ENCODE measurements around the gene TOP1. TPM values are rescaled to one million over a fixed set of nuclear protein-coding genes. Genes with fewer than 3 reads are reported as not detected.
A peak's percentile ranks its signal among the peaks of the same experiment; 100 is the strongest.
"Not testable (repeated sequence)": the region's sequence is repeated elsewhere in the genome, so short reads cannot be mapped to it uniquely, and the experiment has no call there.

The TOP1 gene
- total RNA-seq, 1 donor from 2014 or later, result 117 TPM

- Mint-ChIP-seq H3K4me3 (no peak overlapping the region), H3K9me3 (no peaks in the 10 kb centered on the region), H3K4me1 (peaks cover 7% of the 10 kb centered on the region), H3K27ac (no peak overlapping the region), H3K36me3 (ENCODE audit: low read depth) (no peaks in the 10 kb centered on the region), H3K27me3 (no peaks in the 10 kb centered on the region)
- DNase-seq, result no peak
- intact Hi-C loops (cut with micrococcal nuclease), result no loop called here
Observed at GRCh38 chr20:40996326-40996725, 32.3 kb upstream of the TOP1 start.

- peaks cover 2% of the 10 kb centered on the region for H3K4me1 Mint-ChIP-seq
- no peak overlapping the region for H3K27ac Mint-ChIP-seq
- no peaks in the 10 kb centered on the region for H3K9me3 Mint-ChIP-seq
- H3K4me3 Mint-ChIP-seq, result no peak overlapping the region
- intact Hi-C loops (cut with micrococcal nuclease), result no loop called here
- H3K27me3 Mint-ChIP-seq, result no peaks in the 10 kb centered on the region
- H3K36me3 Mint-ChIP-seq (ENCODE audit: low read depth), result no peaks in the 10 kb centered on the region
- DNase-seq, result no peak
Observed at GRCh38 chr20:40997116-40997515, 31.5 kb upstream of the TOP1 start.

DNA sequence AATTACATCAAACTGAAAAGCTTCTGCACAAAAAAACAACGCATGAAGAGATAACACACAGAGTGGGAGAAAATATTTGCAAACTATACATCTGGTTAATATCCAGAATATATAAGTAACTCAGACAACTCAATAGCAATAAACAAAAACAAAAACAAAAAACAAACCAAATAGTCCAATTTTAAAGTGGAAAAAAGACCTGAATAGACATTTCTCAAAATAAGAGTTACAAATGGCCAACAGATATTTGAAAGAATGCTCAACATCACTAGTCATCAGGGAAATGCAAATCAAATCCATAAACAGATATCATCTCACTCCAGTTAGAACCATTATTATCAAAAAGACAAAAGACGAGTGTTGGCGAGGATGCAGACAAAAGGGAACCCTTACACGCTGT lies 28.8 kb upstream of the TOP1 start:
- intact Hi-C loops (cut with micrococcal nuclease), result loop anchor here (10.0 kb wide), 1 partner anchor 445 kb away; no protein-coding TSS in a partner anchor
- no peaks in the 10 kb centered on the region for H3K27me3 Mint-ChIP-seq
- no peak overlapping the region for H3K27ac Mint-ChIP-seq
- peaks cover 2% of the 10 kb centered on the region for H3K36me3 Mint-ChIP-seq (ENCODE audit: low read depth)
- peaks cover 24% of the 10 kb centered on the region for H3K4me1 Mint-ChIP-seq
- no peak for DNase-seq
- no peak overlapping the region for H3K4me3 Mint-ChIP-seq
- H3K9me3 Mint-ChIP-seq, result no peaks in the 10 kb centered on the region

- Mint-ChIP-seq H3K4me3 (no peak overlapping the region), H3K27ac (no peak overlapping the region), H3K27me3 (no peaks in the 10 kb centered on the region), H3K4me1 (peaks cover 32% of the 10 kb centered on the region), H3K36me3 (ENCODE audit: low read depth) (peaks cover 2% of the 10 kb centered on the region), H3K9me3 (no peaks in the 10 kb centered on the region)
- intact Hi-C loops (cut with micrococcal nuclease), result loop anchor here (10.0 kb wide), 1 partner anchor 444 kb away; no protein-coding TSS in a partner anchor
- no peak for DNase-seq
Observed at GRCh38 chr20:41000628-41001027, 28.0 kb upstream of the TOP1 start.

GRCh38 chr20:41001497-41001896 lies 27.1 kb upstream of the TOP1 start:
- intact Hi-C loops (cut with micrococcal nuclease), result loop anchor here (10.0 kb wide), 1 partner anchor 443 kb away; no protein-coding TSS in a partner anchor
- Mint-ChIP-seq H3K4me3 (no peak overlapping the region), H3K27ac (no peak overlapping the region), H3K4me1 (peaks cover 36% of the 10 kb centered on the region), H3K36me3 (ENCODE audit: low read depth) (peaks cover 2% of the 10 kb centered on the region), H3K9me3 (no peaks in the 10 kb centered on the region), H3K27me3 (no peaks in the 10 kb centered on the region)
- DNase-seq, result no peak

- no peaks in the 10 kb centered on the region for H3K9me3 Mint-ChIP-seq
- DNase-seq, result no peak
- H3K27ac Mint-ChIP-seq, result peak overlapping the region; percentile 95
- intact Hi-C loops (cut with micrococcal nuclease), result loop anchor here (1.0 to 10.0 kb wide), 3 partner anchors 26 to 442 kb away; partner anchors contain the start of gene TOP1
- H3K27me3 Mint-ChIP-seq, result no peaks in the 10 kb centered on the region
- peak overlapping the region; percentile 72 for H3K4me3 Mint-ChIP-seq
- H3K36me3 Mint-ChIP-seq (ENCODE audit: low read depth), result peaks cover 4% of the 10 kb centered on the region
- peaks cover 39% of the 10 kb centered on the region for H3K4me1 Mint-ChIP-seq
Observed at GRCh38 chr20:41002842-41003142, 25.8 kb upstream of the TOP1 start.

GRCh38 chr20:41003143-41003935 lies 25.3 kb upstream of the TOP1 start:
- Mint-ChIP-seq H3K27ac (peak overlapping the region; percentile 95), H3K9me3 (no peaks in the 10 kb centered on the region), H3K4me1 (peaks cover 44% of the 10 kb centered on the region), H3K4me3 (peak overlapping the region; percentile 72), H3K27me3 (no peaks in the 10 kb centered on the region), H3K36me3 (ENCODE audit: low read depth) (peaks cover 5% of the 10 kb centered on the region)
- DNase-seq, result peak; percentile 88
- intact Hi-C loops (cut with micrococcal nuclease), result loop anchor here (1.0 to 10.0 kb wide), 3 partner anchors 25 to 441 kb away; partner anchors contain the start of gene TOP1

DNA sequence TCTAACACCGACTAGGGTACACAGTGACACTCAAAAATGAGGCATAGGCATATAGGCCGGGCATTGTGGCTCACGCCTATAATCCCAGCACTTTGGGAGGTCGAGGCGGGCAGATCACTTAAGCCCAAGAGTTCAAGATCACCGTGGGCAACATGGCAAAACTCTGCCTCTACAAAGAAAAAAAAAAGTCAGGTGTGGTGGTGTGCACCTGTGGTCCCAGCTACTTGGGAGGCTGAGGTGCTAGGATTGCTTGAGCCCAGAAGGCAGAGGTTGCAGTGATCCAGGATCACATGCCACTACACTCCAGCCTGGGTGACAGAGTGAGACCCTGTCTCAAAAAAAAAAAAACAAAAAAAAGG lies 24.7 kb upstream of the TOP1 start:
- Mint-ChIP-seq H3K27ac (peak overlapping the region; percentile 95), H3K4me3 (peak overlapping the region; percentile 72), H3K4me1 (peaks cover 47% of the 10 kb centered on the region)
- intact Hi-C loops (cut with micrococcal nuclease), result loop anchor here (1.0 to 10.0 kb wide), 3 partner anchors 24 to 441 kb away; partner anchors contain the start of gene TOP1
- H3K27me3 Mint-ChIP-seq; H3K36me3 Mint-ChIP-seq (ENCODE audit: low read depth); H3K9me3 Mint-ChIP-seq; DNase-seq: not testable (repeated sequence)

DNA sequence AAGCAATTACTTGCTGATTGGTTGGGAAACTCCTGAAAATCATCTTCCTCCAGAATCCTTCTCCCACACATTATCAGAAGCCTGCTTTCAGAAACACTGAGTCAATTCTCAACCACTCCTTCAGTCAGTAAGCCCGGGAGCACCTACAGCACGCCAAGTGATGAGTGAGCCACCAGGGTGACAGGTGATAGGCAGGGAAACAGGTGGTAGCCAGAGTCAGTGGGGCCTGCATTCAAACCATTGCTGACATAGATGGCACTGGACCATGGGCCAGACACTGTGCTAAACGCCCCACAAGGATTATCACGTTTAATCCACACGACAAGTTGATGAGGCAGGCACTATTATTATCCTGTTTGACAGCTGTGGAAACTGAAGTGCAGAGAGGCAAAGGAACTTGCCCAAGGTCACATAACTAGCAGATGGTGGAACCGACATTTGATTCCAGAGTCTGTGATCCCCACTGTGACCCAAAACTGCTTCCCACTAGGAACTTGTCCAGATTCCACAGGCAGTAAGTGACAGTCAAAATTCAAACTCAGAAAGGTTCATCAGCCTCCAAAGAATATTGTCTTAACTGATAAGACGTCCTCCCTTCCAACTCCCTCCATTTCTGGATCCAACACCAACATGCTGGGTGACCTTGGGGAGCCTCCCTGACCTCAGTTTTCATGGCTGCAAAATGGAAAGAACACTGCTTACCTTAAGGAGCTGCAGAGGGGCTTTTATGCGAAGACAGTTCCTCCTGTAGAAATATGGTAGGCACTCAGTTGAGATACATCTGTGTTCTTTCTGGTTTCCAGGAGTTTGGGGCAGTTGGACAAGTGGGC lies 23.9 kb upstream of the TOP1 start:
- DNase-seq, result no peak
- no peaks in the 10 kb centered on the region for H3K27me3 Mint-ChIP-seq
- peaks cover 50% of the 10 kb centered on the region for H3K4me1 Mint-ChIP-seq
- H3K9me3 Mint-ChIP-seq, result no peaks in the 10 kb centered on the region
- intact Hi-C loops (cut with micrococcal nuclease), result loop anchor here (10.0 kb wide), 1 partner anchor 440 kb away; no protein-coding TSS in a partner anchor
- H3K4me3 Mint-ChIP-seq, result peak overlapping the region; percentile 72
- H3K27ac Mint-ChIP-seq, result peak overlapping the region; percentile 95
- H3K36me3 Mint-ChIP-seq (ENCODE audit: low read depth), result peaks cover 5% of the 10 kb centered on the region

- Mint-ChIP-seq H3K27me3 (no peaks in the 10 kb centered on the region), H3K4me3 (no peak overlapping the region), H3K27ac (peak overlapping the region; percentile 95), H3K9me3 (no peaks in the 10 kb centered on the region), H3K36me3 (ENCODE audit: low read depth) (peaks cover 5% of the 10 kb centered on the region), H3K4me1 (peaks cover 56% of the 10 kb centered on the region)
- DNase-seq, result no peak
- intact Hi-C loops (cut with micrococcal nuclease), result loop anchor here (10.0 kb wide), 1 partner anchor 439 kb away; no protein-coding TSS in a partner anchor
Observed at GRCh38 chr20:41005361-41005729, 23.3 kb upstream of the TOP1 start.

GRCh38 chr20:41006126-41006935 lies 22.3 kb upstream of the TOP1 start:
- peak overlapping the region; percentile 48 for H3K27ac Mint-ChIP-seq
- H3K4me3 Mint-ChIP-seq, result no peak overlapping the region
- H3K36me3 Mint-ChIP-seq (ENCODE audit: low read depth), result peaks cover 5% of the 10 kb centered on the region
- no peaks in the 10 kb centered on the region for H3K27me3 Mint-ChIP-seq
- intact Hi-C loops (cut with micrococcal nuclease), result loop anchor here (10.0 kb wide), 1 partner anchor 438 kb away; no protein-coding TSS in a partner anchor
- no peaks in the 10 kb centered on the region for H3K9me3 Mint-ChIP-seq
- DNase-seq, result no peak
- peaks cover 58% of the 10 kb centered on the region for H3K4me1 Mint-ChIP-seq

DNA sequence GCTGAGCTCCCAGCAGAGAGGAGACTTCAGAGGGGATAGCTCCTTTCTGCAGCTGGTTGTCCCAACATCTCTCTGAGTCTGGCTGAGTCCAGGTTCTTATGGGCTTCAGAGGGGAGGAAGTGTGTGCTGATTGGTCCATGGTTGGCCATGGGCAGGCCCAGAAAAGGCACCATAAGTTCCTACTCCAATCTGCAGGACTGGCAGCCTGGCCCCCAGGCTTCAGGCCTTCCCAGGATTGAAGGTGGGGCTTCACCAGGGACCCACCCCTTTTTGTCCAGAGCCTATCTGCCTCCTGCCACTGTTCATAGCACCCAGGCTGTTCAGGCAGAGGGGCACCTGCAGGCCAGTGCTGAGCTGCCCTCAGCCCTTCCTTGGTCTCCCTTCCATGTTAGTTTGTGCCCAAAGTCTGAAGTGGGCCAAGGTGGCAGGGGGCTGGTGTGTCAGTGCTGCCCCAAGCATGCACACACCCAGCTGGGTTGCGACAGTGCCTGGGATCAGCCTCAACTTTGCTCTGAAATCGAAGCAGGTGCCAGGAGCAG lies 21.6 kb upstream of the TOP1 start:
- peak overlapping the region; percentile 48 for H3K27ac Mint-ChIP-seq
- DNase-seq, result no peak
- peaks cover 65% of the 10 kb centered on the region for H3K4me1 Mint-ChIP-seq
- H3K27me3 Mint-ChIP-seq, result no peaks in the 10 kb centered on the region
- intact Hi-C loops (cut with micrococcal nuclease), result loop anchor here (10.0 kb wide), 1 partner anchor 438 kb away; no protein-coding TSS in a partner anchor
- H3K9me3 Mint-ChIP-seq, result no peaks in the 10 kb centered on the region
- H3K4me3 Mint-ChIP-seq, result no peak overlapping the region
- H3K36me3 Mint-ChIP-seq (ENCODE audit: low read depth), result peaks cover 5% of the 10 kb centered on the region

- intact Hi-C loops (cut with micrococcal nuclease), result loop anchor here (10.0 kb wide), 1 partner anchor 437 kb away; no protein-coding TSS in a partner anchor
- H3K4me3 Mint-ChIP-seq, result peak overlapping the region; percentile 58
Observed at GRCh38 chr20:41007481-41007880, 21.1 kb upstream of the TOP1 start.

More at GRCh38 chr20:41007481-41007880, 21.1 kb upstream of the TOP1 start:
- H3K27me3 Mint-ChIP-seq, result no peaks in the 10 kb centered on the region
- H3K4me1 Mint-ChIP-seq, result peaks cover 68% of the 10 kb centered on the region
- peaks cover 5% of the 10 kb centered on the region for H3K36me3 Mint-ChIP-seq (ENCODE audit: low read depth)
- H3K9me3 Mint-ChIP-seq, result no peaks in the 10 kb centered on the region
- no peak for DNase-seq
- H3K27ac Mint-ChIP-seq, result peak overlapping the region; percentile 82
